DMS 273 treated with DMSO at 0.1 percent for 48 hours (cell line): Measurements from ENCODE around the gene DNMBP.
"Not testable (repeated sequence)": the region's sequence is repeated elsewhere in the genome, so short reads cannot be mapped to it uniquely, and the experiment has no call there.

Experiments used
- DNase-seq: peaks from one replicate; lab custom pipeline; 2025; lab: John Stamatoyannopoulos, UW

DNMBP gene

GRCh38 chr10:100020142-100020885 lies 10.6 kb upstream of the DNMBP start:
- DNase-seq = peak; percentile 13

- no peak for DNase-seq
These were observed 10.0 kb upstream of the DNMBP start for GRCh38 chr10:100019787-100020141.

GRCh38 chr10:100014071-100014762 lies 4.5 kb upstream of the DNMBP start:
- no peak for DNase-seq

- DNase-seq = no peak
These were observed 3.9 kb upstream of the DNMBP start for GRCh38 chr10:100013621-100014020.

- not testable (repeated sequence) for DNase-seq
These were observed 2.2 kb upstream of the DNMBP start for GRCh38 chr10:100011906-100012305.

- DNase-seq = peak; percentile 43
These were observed 409 bp downstream of the DNMBP start for GRCh38 chr10:100009283-100009792.

- no peak for DNase-seq
These were observed 952 bp downstream of the DNMBP start for GRCh38 chr10:100008708-100009282.

GRCh38 chr10:100008142-100008522 lies 1.6 kb downstream of the DNMBP start:
- DNase-seq = no peak

GRCh38 chr10:100007231-100008141 lies 2.3 kb downstream of the DNMBP start:
- no peak for DNase-seq

- no peak for DNase-seq
These were observed 3.4 kb downstream of the DNMBP start for GRCh38 chr10:100006243-100006886.

- DNase-seq = no peak
These were observed 4.8 kb downstream of the DNMBP start for GRCh38 chr10:100004805-100005510.

- no peak for DNase-seq
These were observed 9.6 kb downstream of the DNMBP start for GRCh38 chr10:100000109-100000644.

- DNase-seq = no peak
These were observed 10.2 kb downstream of the DNMBP start for GRCh38 chr10:99999319-100000108.

GRCh38 chr10:99998889-99999288 lies 10.9 kb downstream of the DNMBP start:
- no peak for DNase-seq

- DNase-seq = no peak
These were observed 12.8 kb downstream of the DNMBP start for GRCh38 chr10:99996671-99997648.

- no peak for DNase-seq
These were observed 14.0 kb downstream of the DNMBP start for GRCh38 chr10:99995713-99996112.

- no peak for DNase-seq
These were observed 14.5 kb downstream of the DNMBP start for GRCh38 chr10:99995269-99995668.

GRCh38 chr10:99994801-99995200 lies 14.9 kb downstream of the DNMBP start:
- DNase-seq = no peak
